ENCODE measurements around the gene ZRANB3. TPM values are rescaled to one million over a fixed set of nuclear protein-coding genes. Genes with fewer than 3 reads are reported as not detected.

ZRANB3 gene
- total RNA-seq, 4 donors from 2014 or later: 1.6 to 7.4 (median 2.8) TPM

DNA sequence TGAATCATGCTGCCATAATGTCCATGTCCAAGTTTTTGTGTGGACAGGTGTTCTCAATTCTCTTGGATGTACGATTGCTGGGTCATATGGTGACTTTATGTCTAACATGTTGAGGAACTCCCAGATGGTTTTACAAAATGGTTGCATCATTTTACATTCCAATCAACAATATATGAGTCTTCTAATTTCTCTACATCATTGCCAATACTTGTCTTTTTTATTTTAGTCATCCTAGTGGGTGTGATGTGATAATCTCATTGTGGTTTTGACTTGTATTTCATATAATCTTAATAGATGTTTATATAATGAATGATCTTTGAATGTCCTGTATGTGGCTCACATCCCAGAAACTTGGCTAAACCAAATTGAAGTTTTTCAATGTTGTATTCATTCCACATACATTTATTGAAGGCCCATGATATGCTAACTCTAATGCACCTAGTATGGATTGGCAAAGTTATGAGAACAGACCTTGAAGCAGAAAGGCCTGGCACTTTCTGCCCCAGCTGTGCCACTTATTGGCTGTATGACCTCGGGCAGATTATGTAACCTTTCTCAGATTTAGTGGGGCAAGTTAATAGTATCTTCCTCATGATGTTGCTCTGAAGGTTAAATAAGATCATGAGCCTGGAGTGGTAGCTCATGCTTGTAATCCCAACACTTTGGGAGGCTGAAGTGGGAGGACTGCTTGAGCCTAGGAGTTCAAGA is 273.5 kb downstream of the ZRANB3 start:
- no peaks in the 10 kb centered on the region for H3K36me3 ChIP-seq
- DNase-seq: no peak

DNA sequence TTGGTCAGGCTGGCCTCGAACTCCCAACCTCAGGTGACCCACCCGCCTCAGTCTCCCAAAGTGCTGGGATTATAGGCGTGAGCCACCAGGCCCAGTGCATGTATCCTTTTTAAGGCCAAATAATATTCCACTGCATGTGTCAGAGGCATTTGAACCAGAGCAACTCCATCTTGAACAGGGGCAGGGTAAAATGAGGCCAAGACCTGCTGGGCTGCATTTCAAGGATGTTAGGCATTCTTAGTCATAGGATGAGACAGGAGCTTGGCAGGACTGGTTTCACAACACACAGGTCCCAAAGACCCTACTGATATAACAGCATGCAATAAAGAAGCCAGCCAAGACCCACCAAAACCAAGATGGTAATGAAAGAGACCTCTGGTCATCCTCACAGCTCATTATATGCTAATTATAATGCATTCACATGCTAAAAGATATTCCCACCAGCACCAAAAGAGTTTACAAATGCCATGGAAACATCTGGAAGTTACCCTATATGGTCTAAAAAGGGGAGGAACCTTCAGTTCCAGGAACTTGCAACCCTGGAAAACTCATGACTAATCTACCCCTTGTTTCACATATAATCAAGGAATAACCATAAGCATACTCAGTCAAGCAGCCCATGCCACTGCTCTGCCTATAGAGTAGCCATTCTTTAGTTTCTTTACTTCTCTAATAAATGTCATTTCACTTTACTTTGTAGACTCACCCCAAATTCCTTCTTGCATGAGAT is 274.3 kb downstream of the ZRANB3 start:
- H3K36me3 ChIP-seq: no peaks in the 10 kb centered on the region

More for the DNA sequence above, 273.5 kb downstream of the ZRANB3 start:
- no peak overlapping the region for H3K4me3 ChIP-seq
- TF ChIP-seq, protein P1, sequence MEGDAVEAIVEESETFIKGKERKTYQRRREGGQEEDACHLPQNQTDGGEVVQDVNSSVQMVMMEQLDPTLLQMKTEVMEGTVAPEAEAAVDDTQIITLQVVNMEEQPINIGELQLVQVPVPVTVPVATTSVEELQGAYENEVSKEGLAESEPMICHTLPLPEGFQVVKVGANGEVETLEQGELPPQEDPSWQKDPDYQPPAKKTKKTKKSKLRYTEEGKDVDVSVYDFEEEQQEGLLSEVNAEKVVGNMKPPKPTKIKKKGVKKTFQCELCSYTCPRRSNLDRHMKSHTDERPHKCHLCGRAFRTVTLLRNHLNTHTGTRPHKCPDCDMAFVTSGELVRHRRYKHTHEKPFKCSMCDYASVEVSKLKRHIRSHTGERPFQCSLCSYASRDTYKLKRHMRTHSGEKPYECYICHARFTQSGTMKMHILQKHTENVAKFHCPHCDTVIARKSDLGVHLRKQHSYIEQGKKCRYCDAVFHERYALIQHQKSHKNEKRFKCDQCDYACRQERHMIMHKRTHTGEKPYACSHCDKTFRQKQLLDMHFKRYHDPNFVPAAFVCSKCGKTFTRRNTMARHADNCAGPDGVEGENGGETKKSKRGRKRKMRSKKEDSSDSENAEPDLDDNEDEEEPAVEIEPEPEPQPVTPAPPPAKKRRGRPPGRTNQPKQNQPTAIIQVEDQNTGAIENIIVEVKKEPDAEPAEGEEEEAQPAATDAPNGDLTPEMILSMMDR (IDR thresholded peaks at IDR 0.05): no peak
- TF ChIP-seq POLR2A (IDR thresholded peaks at IDR 0.05): no peak
- no peaks in the 10 kb centered on the region for H3K27me3 ChIP-seq
- no peaks in the 10 kb centered on the region for H3K9me3 ChIP-seq
- no peak overlapping the region for H3K27ac ChIP-seq
- H3K4me1 ChIP-seq: no peaks in the 10 kb centered on the region

DNA sequence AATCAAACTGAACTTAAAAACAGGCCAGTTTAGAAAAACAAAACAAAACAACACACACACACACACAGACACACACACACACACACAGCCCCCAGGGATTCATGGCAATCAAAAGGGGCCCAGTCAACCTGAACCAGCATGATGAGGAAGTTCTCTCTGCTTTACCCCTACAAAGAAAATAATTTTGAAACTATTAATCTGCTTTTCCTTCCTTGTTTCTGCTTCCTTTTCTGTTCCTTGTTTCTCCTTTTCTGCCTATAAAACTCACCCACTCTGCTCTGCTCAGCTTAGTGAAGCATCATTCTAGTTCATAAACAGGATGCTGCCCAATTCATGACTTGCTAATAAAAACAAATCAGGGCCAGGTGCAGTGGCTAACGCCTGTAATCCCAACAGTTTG is 275.8 kb downstream of the ZRANB3 start:
- no peaks in the 10 kb centered on the region for H3K36me3 ChIP-seq
- no peaks in the 10 kb centered on the region for H3K4me1 ChIP-seq
- no peak for DNase-seq

More for the DNA sequence above, 274.3 kb downstream of the ZRANB3 start:
- no peak for DNase-seq
- Histone ChIP-seq H3K9me3 (no peaks in the 10 kb centered on the region), H3K4me1 (no peaks in the 10 kb centered on the region), H3K4me3 (no peak overlapping the region), H3K27me3 (no peaks in the 10 kb centered on the region), H3K27ac (no peak overlapping the region)
- TF ChIP-seq, protein P1 (IDR thresholded peaks at IDR 0.05): no peak
- no peak for TF ChIP-seq POLR2A (IDR thresholded peaks at IDR 0.05)

DNA sequence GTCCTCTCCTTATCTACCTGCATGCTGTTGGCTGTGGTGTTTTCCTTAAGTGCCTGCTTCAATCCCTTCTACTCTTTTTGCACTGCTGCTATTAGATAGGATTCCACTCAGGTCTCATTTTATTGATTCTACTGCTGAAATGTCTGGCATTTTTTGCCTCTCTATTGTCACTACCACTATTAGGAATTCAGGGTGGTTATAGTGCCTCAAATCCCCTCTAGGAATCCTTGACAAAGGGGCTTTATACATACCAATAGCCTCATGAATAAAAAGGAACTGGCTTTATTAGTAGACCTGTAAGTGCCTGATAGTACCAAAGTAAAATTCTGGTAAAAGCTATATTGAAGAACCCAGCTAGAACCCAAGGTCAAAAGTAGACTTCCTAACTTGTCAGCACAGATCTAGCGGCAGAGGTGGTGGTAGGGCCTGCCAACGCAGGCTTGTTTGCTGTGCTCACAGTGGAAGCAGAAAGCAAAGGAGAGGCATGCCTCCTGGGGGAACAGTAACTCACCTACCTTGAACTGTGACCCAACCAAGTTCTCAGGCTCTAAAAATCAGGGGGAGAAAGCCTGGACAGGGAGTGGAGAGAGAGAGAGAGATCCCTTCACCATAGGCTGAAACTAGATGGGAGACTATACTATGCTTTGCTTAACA is 278.1 kb downstream of the ZRANB3 start:
- Histone ChIP-seq H3K9me3 (peaks cover 0 to 6% (median 3%) of the 10 kb centered on the region in 4 donors), H3K36me3 (no peaks in the 10 kb centered on the region), H3K4me3 (no peak overlapping the region), H3K27me3 (no peaks in the 10 kb centered on the region), H3K4me1 (no peaks in the 10 kb centered on the region), H3K27ac (no peak overlapping the region)
- TF ChIP-seq, protein P1 (IDR thresholded peaks at IDR 0.05): no peak
- TF ChIP-seq POLR2A (IDR thresholded peaks at IDR 0.05): no peak
- no peak for DNase-seq

More for the DNA sequence above, 275.8 kb downstream of the ZRANB3 start:
- Histone ChIP-seq H3K4me3 (no peak overlapping the region), H3K9me3 (peaks cover 0 to 5% (median 2%) of the 10 kb centered on the region in 4 donors), H3K27ac (no peak overlapping the region), H3K27me3 (no peaks in the 10 kb centered on the region)
- TF ChIP-seq, protein P1 (IDR thresholded peaks at IDR 0.05): no peak
- no peak for TF ChIP-seq POLR2A (IDR thresholded peaks at IDR 0.05)

DNA sequence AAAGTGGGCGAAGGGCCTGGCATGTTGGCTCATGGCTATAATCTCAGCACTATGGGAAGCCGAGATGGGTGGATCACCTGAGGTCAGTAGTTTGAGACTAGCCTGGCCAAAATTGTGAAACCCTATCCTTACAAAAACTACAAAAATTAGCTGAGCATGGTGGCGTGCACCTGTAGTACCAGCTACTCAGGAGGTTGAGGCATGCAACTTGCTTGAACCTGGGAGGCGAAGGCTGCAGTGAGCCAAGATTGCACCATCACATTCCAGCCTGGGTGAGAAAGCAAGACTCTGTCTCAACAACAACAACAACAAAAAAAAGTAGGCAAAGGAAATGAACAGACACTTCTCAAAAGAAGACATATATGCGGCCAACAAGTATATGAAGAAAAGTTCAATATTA is 282.4 kb downstream of the ZRANB3 start:
- Histone ChIP-seq H3K27me3 (no peaks in the 10 kb centered on the region), H3K27ac (no peak overlapping the region), H3K9me3 (peaks cover 0 to 6% (median 3%) of the 10 kb centered on the region in 4 donors), H3K4me1 (no peaks in the 10 kb centered on the region), H3K36me3 (no peaks in the 10 kb centered on the region), H3K4me3 (no peak overlapping the region)
- TF ChIP-seq POLR2A (IDR thresholded peaks at IDR 0.05): no peak
- TF ChIP-seq, protein P1 (IDR thresholded peaks at IDR 0.05): no peak
- DNase-seq: no peak
